HepG2 (cell line): ENCODE data around the gene XRCC5. TPM values are rescaled to one million over a fixed set of nuclear protein-coding genes. Genes with fewer than 3 reads are reported as not detected.

Source experiments
- ATAC-seq: fragments of 200-7000 bp; cut with Tn5 transposase; 3 replicates; pipeline ENCODE4 v1.9.1; 2020; ENCODE audit warnings: mild to moderate bottlenecking, moderate library complexity
- BruUV-seq: library from RNA; stranded (reverse); fragments of 400-500 nt; replicated peaks from 2 replicates; lab custom pipeline; 2021; lab: Mats Ljungman, UMichigan
- CTCF ChIA-PET: fragments of 300-600 bp; formaldehyde crosslinking; extraction: SDS; loops from one replicate; lab custom pipeline; 2021; ENCODE audit warnings: low total read pairs, inconsistent platforms, low intra/inter-chr PET ratio; lab: Yijun Ruan, JAX
- POLR2A ChIA-PET: fragments of 350-600 bp; sonication (Branson Sonifier 250); formaldehyde crosslinking; loops from one replicate; lab custom pipeline; 2020; ENCODE audit warnings: antibody characterized with exemption, inconsistent platforms; lab: Yijun Ruan, JAX
- DNase-seq: peaks from one replicate; pipeline ENCODE4 v3.0.0-alpha.2; 2015; ENCODE audit warnings: low spot score
- FAIRE-seq: peaks from 3 replicates; lab custom pipeline; 2011; peaks lifted over from hg19 to GRCh38; lab: Jason Lieb, UNC
- H2AFZ ChIP-seq: one replicate; pipeline ENCODE4 v1.6.1; 2011; ENCODE audit warnings: low read length, inconsistent platforms
- H3K27ac ChIP-seq: fragments of 300-600 bp; 3 replicates; pipeline ENCODE4 v1.8.0; 2011; ENCODE audit warnings: mixed run types, mild to moderate bottlenecking, mixed read lengths, low read length, inconsistent platforms; ENCODE audit not compliant: insufficient read depth; ENCODE audit errors: extremely low read length
- H3K27me3 ChIP-seq, 2 experiments: fragments of 200-600 bp in 1 of 2; 2 replicates in 1 of 2; 3 replicates in 1 of 2; pipeline versions ENCODE4 v1.6.0 to v1.8.0; 2011; ENCODE audit warnings: low read length in 2 of 2, mild to moderate bottlenecking in 2 of 2, moderate library complexity in 2 of 2, inconsistent platforms in 1 of 2; ENCODE audit not compliant: insufficient read depth in 2 of 2, control insufficient read depth in 1 of 2
- H3K36me3 ChIP-seq, 2 experiments: fragments of 200-600 bp in 1 of 2; replicated peaks in 1 of 2; 2 replicates in 1 of 2; 3 replicates in 1 of 2; pipeline versions ENCODE4 v1.5.1 to v1.8.0; 2011; ENCODE audit warnings: low read length in 2 of 2, inconsistent platforms in 1 of 2; ENCODE audit not compliant: insufficient read depth in 2 of 2, control insufficient read depth in 1 of 2
- H3K4me1 ChIP-seq: 2 replicates; pipeline ENCODE4 v1.5.1; 2012; ENCODE audit warnings: low read length, inconsistent platforms; ENCODE audit not compliant: insufficient read depth
- H3K4me2 ChIP-seq: 2 replicates; pipeline ENCODE4 v1.6.0; 2011; ENCODE audit warnings: low read depth, low read length, inconsistent platforms
- H3K4me3 ChIP-seq, 3 experiments: fragments of 200-600 bp in 1 of 3; sonication (generic), shearing (Covaris generic) in 1 of 3; replicated peaks in 1 of 3; 2 replicates each; pipeline ENCODE4 v1.5.1; 2011 to 2016; ENCODE audit warnings: low read length in 3 of 3, inconsistent platforms in 2 of 3, low read depth in 2 of 3, mild to moderate bottlenecking in 2 of 3, control low read depth in 1 of 3, mixed read lengths in 1 of 3; ENCODE audit not compliant: insufficient read depth in 1 of 3
- H3K79me2 ChIP-seq: one replicate; pipeline ENCODE4 v1.6.1; 2011; ENCODE audit warnings: low read length, inconsistent platforms; ENCODE audit not compliant: insufficient read depth
- H3K9ac ChIP-seq: 2 replicates; pipeline ENCODE4 v1.6.0; 2011; ENCODE audit warnings: mild to moderate bottlenecking, low read depth, low read length, inconsistent platforms; ENCODE audit not compliant: insufficient read depth
- H3K9me3 ChIP-seq: 2 replicates; pipeline ENCODE4 v1.5.1; 2012; ENCODE audit warnings: mild to moderate bottlenecking, low read length
- H4K20me1 ChIP-seq: 2 replicates; pipeline ENCODE4 v1.6.0; 2011; ENCODE audit warnings: inconsistent platforms, mild to moderate bottlenecking, low read length, moderate library complexity; ENCODE audit not compliant: insufficient read depth
- ESRRA ChIP-seq: sonication (generic); formaldehyde crosslinking; IDR thresholded peaks from 2 replicates; pipeline ENCODE4 v1.5.1; 2020; ENCODE audit warnings: mild to moderate bottlenecking, low read depth, missing genetic modification reagents
- HMGA1 ChIP-seq: sonication (generic); formaldehyde crosslinking; conservative IDR thresholded peaks from 2 replicates; pipeline ENCODE4 v1.4.0; 2020; ENCODE audit warnings: missing genetic modification reagents
- HOXA9 ChIP-seq: sonication (generic); formaldehyde crosslinking; IDR thresholded peaks from 2 replicates; pipeline ENCODE4 v1.8.1; 2022; ENCODE audit warnings: missing genetic modification reagents, mild to moderate bottlenecking, moderate library complexity, borderline replicate concordance
- PRMT3 ChIP-seq: sonication (generic); formaldehyde crosslinking; IDR thresholded peaks from 2 replicates; pipeline ENCODE4 v1.8.1; 2022; ENCODE audit warnings: low read depth, mild to moderate bottlenecking, moderate library complexity, missing genetic modification reagents, borderline replicate concordance
- ZBTB1 ChIP-seq: sonication (generic); formaldehyde crosslinking; IDR thresholded peaks from 2 replicates; pipeline ENCODE4 v1.4.0; 2020; ENCODE audit warnings: missing genetic modification reagents, borderline replicate concordance
- ZIK1 ChIP-seq: sonication (generic); formaldehyde crosslinking; IDR thresholded peaks from 2 replicates; pipeline ENCODE4 v1.5.0; 2020; ENCODE audit warnings: mild to moderate bottlenecking, low read depth, missing genetic modification reagents, borderline replicate concordance
- ZNF253 ChIP-seq: sonication (generic); formaldehyde crosslinking; IDR thresholded peaks from 2 replicates; pipeline ENCODE4 v1.8.0; 2022; ENCODE audit warnings: mild to moderate bottlenecking, missing genetic modification reagents, borderline replicate concordance
- ZNF441 ChIP-seq: sonication (generic); formaldehyde crosslinking; IDR thresholded peaks from 2 replicates; pipeline ENCODE4 v1.7.0; 2021; ENCODE audit warnings: missing genetic modification reagents, borderline replicate concordance
- ZNF446 ChIP-seq: sonication (generic); formaldehyde crosslinking; IDR thresholded peaks from 2 replicates; pipeline ENCODE4 v1.5.0; 2020; ENCODE audit warnings: mild to moderate bottlenecking, missing genetic modification reagents
- ZNF672 ChIP-seq: sonication (generic); formaldehyde crosslinking; IDR thresholded peaks from 2 replicates; pipeline ENCODE4 v1.8.1; 2022; ENCODE audit warnings: missing genetic modification reagents
- ZNF687 ChIP-seq: sonication (generic); formaldehyde crosslinking; IDR thresholded peaks from 2 replicates; pipeline ENCODE4 v1.5.1; 2020; ENCODE audit warnings: mild to moderate bottlenecking, missing genetic modification reagents, moderate library complexity
- ZNF737 ChIP-seq: sonication (generic); formaldehyde crosslinking; IDR thresholded peaks from 2 replicates; pipeline ENCODE4 v1.5.0; 2020; ENCODE audit warnings: missing genetic modification reagents, mild to moderate bottlenecking, borderline replicate concordance
- WGBS: methylation state at CpG from one replicate; pipeline ENCODE4 v1.1.6; 2017; ENCODE audit warnings: low lambda C conversion rate; 5-methylcytosine and 5-hydroxymethylcytosine counted together
- in situ Hi-C: cut with HindIII; loops from 2 replicates; pipeline ENCODE4 v1.10.0; 2017; ENCODE audit warnings: low pct_unique_long_range_greater_than_20kb; ENCODE audit not compliant: extremely low pct_ligation_motif_present
- intact Hi-C: fragments of 100-400 bp; cut with micrococcal nuclease; formaldehyde crosslinking; loops from one replicate; pipeline ENCODE4 v1.10.0; 2022; ENCODE audit not compliant: unreplicated experiment
- polyA plus RNA-seq, 8 experiments: library from polyadenylated mRNA; depleted of rRNA in 3 of 8; stranded (reverse) in 7 of 8; unstranded in 1 of 8; fragments of >200 nt; fragmentation: Illumina TruSeq in 4 of 8; extraction: Trizol in 4 of 8; gene quantifications; 2 replicates each; pipeline versions ENCODE4 v1.2.1 to v1.2.3, GENCODE V29; 2011 to 2016; ENCODE audit warnings: low read depth in 4 of 8, missing spikeins in 1 of 8, mixed read lengths in 1 of 8; ENCODE audit not compliant: insufficient read depth in 1 of 8
- total RNA-seq, 5 experiments: library from RNA; depleted of rRNA; stranded (reverse); fragments of >200 nt; fragmentation: Illumina TruSeq; extraction: Trizol; gene quantifications; 2 replicates each; pipeline ENCODE4 v1.2.3, GENCODE V29; 2016; ENCODE audit warnings: low read depth in 1 of 5

XRCC5 gene
- total and polyA plus RNA-seq, 2 of the 13 experiments (the other 11 are each of a cell fraction or from before 2014, with no cell fraction given): 264 to 454 TPM

- DNase-seq (no peak), ATAC-seq (no peak), FAIRE-seq (no peak)
- in situ Hi-C loops (no loop called here), intact Hi-C loops (no loop called here)
- no peak overlapping the region for H3K4me3 ChIP-seq
- no peaks in the 10 kb centered on the region for H3K9me3 ChIP-seq
- WGBS: over 99% methylated on average over 4 of the region's 4 CpGs
- BruUV-seq: no TSS peak
- H3K27me3 ChIP-seq: no peaks in the 10 kb centered on the region
- no peak overlapping the region for H3K27ac ChIP-seq
- H3K4me2 ChIP-seq: no peak overlapping the region
- H4K20me1 ChIP-seq: 0 out of 2 replicates have a peak, but pooled peaks cover 3% of the 10 kb centered on the region
- no peak overlapping the region for H2AFZ ChIP-seq
- peaks cover 22 to 75% of the 10 kb centered on the region in 2 experiments for H3K36me3 ChIP-seq
- ChIA-PET CTCF (no interaction called here), POLR2A (no interaction called here)
- H3K9ac ChIP-seq: no peak overlapping the region
- peaks cover 9% of the 10 kb centered on the region for H3K79me2 ChIP-seq
- H3K4me1 ChIP-seq: peaks cover 21% of the 10 kb centered on the region
- no peak for TF ChIP-seq ZNF737 (CRISPR knock-in tag)
- no peak for TF ChIP-seq ZNF441 (CRISPR knock-in tag)
- no peak for TF ChIP-seq ESRRA (CRISPR knock-in tag)
- TF ChIP-seq PRMT3 (CRISPR knock-in tag): no peak
- no peak for TF ChIP-seq ZNF672 (CRISPR knock-in tag)
- no peak for TF ChIP-seq ZNF446 (CRISPR knock-in tag)
- TF ChIP-seq, all 625 proteins: peak for 0
Measured at GRCh38 chr2:216192181-216192580, 83.0 kb downstream of the XRCC5 start.

DNA sequence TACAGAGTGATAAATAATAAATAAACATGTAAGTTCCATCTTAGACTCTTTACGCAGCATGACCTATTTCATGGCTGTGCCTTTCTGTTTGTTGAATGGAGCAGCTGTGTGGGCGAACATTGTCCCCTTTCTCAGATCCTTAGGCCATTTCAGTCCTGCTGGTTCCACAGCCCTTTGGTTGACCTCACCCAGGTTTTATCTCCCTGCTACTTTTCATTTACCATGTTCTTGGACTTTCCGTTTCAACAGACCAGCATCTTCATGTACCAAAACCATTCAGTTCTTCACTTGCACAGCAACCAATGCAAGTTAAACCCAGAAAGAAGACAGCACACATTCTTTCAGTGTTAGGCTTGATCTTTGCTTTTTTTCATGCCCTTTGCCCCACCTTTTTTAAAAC lies 83.8 kb downstream of the XRCC5 start:
- BruUV-seq: no TSS peak
- ChIA-PET POLR2A (no interaction called here), CTCF (no interaction called here)
- Histone ChIP-seq H3K36me3 (peaks cover 25 to 82% of the 10 kb centered on the region in 2 experiments), H3K27me3 (no peaks in the 10 kb centered on the region), H3K4me2 (no peak overlapping the region), H3K4me3 (no peak overlapping the region), H4K20me1 (no peaks in the 10 kb centered on the region), H2AFZ (no peak overlapping the region), H3K79me2 (peaks cover 6% of the 10 kb centered on the region), H3K4me1 (peaks cover 14% of the 10 kb centered on the region), H3K9ac (no peak overlapping the region), H3K27ac (no peak overlapping the region), H3K9me3 (no peaks in the 10 kb centered on the region)
- no peak for ATAC-seq
- no peak for FAIRE-seq
- intact Hi-C loops (no loop called here), in situ Hi-C loops (no loop called here)
- 98% methylated on average over 3 of the region's 3 CpGs for WGBS
- DNase-seq: no peak
- TF ChIP-seq HOXA9 (CRISPR knock-in tag) (no peak), ZNF253 (CRISPR knock-in tag) (no peak), ZNF687 (CRISPR knock-in tag) (no peak), ZNF737 (CRISPR knock-in tag) (no peak), ZIK1 (CRISPR knock-in tag) (no peak), HMGA1 (no peak), ZBTB1 (CRISPR knock-in tag) (no peak)
